SU-DHL-6 (cell line): Measurements from ENCODE around the gene CLEC14A.

Experiments used
- H2AFZ ChIP-seq: fragments of 200-600 bp; sonication (generic); 2 replicates; pipeline ENCODE4 v1.6.1; 2014; ENCODE audit warnings: low read depth, mild to moderate bottlenecking, moderate library complexity, mixed read lengths, antibody characterized with exemption, low read length; ENCODE audit not compliant: severe bottlenecking
- H3F3A ChIP-seq: fragments of 200-600 bp; shearing (Covaris generic); 2 replicates; pipeline ENCODE4 v1.6.0; 2016; ENCODE audit warnings: antibody characterized with exemption, mild to moderate bottlenecking; ENCODE audit not compliant: insufficient read depth
- H3K27ac ChIP-seq: fragments of 200-600 bp; sonication (generic); 2 replicates; pipeline ENCODE4 v1.5.1; 2016; ENCODE audit warnings: low read depth, mild to moderate bottlenecking, low read length, moderate library complexity, mixed read lengths
- H3K27me3 ChIP-seq: fragments of 200-600 bp; sonication (generic), shearing (Covaris generic); 2 replicates; pipeline ENCODE4 v1.6.0; 2014; ENCODE audit warnings: mild to moderate bottlenecking, low read length
- H3K36me3 ChIP-seq: fragments of 200-600 bp; sonication (generic); 2 replicates; pipeline ENCODE4 v1.6.1; 2014; ENCODE audit warnings: mild to moderate bottlenecking, low read length, mixed read lengths
- H3K4me2 ChIP-seq: fragments of 300-600, 200-600 bp; shearing (Covaris generic), sonication (generic); 2 replicates; pipeline ENCODE4 v1.6.0; 2014; ENCODE audit warnings: low read length, low read depth, mild to moderate bottlenecking; ENCODE audit not compliant: poor library complexity, severe bottlenecking
- H3K4me3 ChIP-seq: fragments of 200-600 bp; sonication (generic); 2 replicates; pipeline ENCODE4 v1.5.1; 2014; ENCODE audit warnings: antibody characterized with exemption, low read length, mild to moderate bottlenecking, mixed read lengths; ENCODE audit not compliant: insufficient read depth, poor library complexity, severe bottlenecking
- H3K79me2 ChIP-seq: fragments of 200-600 bp; sonication (generic); 2 replicates; pipeline ENCODE4 v1.6.1; 2014; ENCODE audit warnings: mild to moderate bottlenecking, low read length, moderate library complexity; ENCODE audit not compliant: insufficient read depth
- H3K9ac ChIP-seq: fragments of 200-600 bp; sonication (generic); 2 replicates; pipeline ENCODE4 v1.7.0; 2014; ENCODE audit warnings: mild to moderate bottlenecking, low read length
- H3K9me2 ChIP-seq: fragments of 200-600 bp; sonication (generic); replicated peaks from 2 replicates; pipeline ENCODE4 v1.6.1; 2014; ENCODE audit warnings: low read length; ENCODE audit not compliant: insufficient read depth
- H3K9me3 ChIP-seq: fragments of 200-600 bp; sonication (generic); 2 replicates; pipeline ENCODE4 v1.6.1; 2014; ENCODE audit warnings: low read length, mixed read lengths; ENCODE audit not compliant: insufficient read depth
- H4K20me1 ChIP-seq: fragments of 200-600 bp; sonication (generic); 2 replicates; pipeline ENCODE4 v1.6.1; 2014; ENCODE audit warnings: low read depth, mild to moderate bottlenecking, antibody characterized with exemption, low read length, moderate library complexity, mixed read lengths
- CTCF ChIP-seq: fragments of 200-600 bp; sonication (generic); IDR thresholded peaks from one replicate; pipeline ENCODE4 v1.5.1; 2017; ENCODE audit warnings: antibody characterized with exemption, mild to moderate bottlenecking, low read length, moderate library complexity; ENCODE audit not compliant: insufficient read depth, poor library complexity, severe bottlenecking
- EZH2phosphoT487 ChIP-seq: fragments of 200-600 bp; sonication (generic), shearing (Covaris generic); conservative IDR thresholded peaks from 2 replicates; pipeline ENCODE4 v1.6.1; 2018; ENCODE audit warnings: mild to moderate bottlenecking, antibody characterized with exemption, low read length, moderate library complexity, mixed read lengths

CLEC14A gene

GRCh38 chr14:38261620-38262019 is 5.7 kb upstream of the CLEC14A start:
- no peak for TF ChIP-seq EZH2phosphoT487
- no peak for TF ChIP-seq CTCF
- no peak overlapping the region for H3K27ac ChIP-seq
- no peaks in the 10 kb centered on the region for H3K27me3 ChIP-seq
- no peak overlapping the region for H3K4me3 ChIP-seq
- no peak overlapping the region for H3K4me2 ChIP-seq
- no peak overlapping the region for H3K9ac ChIP-seq
- no peaks in the 10 kb centered on the region for H3K9me2 ChIP-seq
- H2AFZ ChIP-seq: no peak overlapping the region
- no peaks in the 10 kb centered on the region for H4K20me1 ChIP-seq
- no peaks in the 10 kb centered on the region for H3K79me2 ChIP-seq
- H3K9me3 ChIP-seq: no peaks in the 10 kb centered on the region
- H3F3A ChIP-seq: no peaks in the 10 kb centered on the region
- no peaks in the 10 kb centered on the region for H3K36me3 ChIP-seq

- Histone ChIP-seq H3K4me3 (no peak overlapping the region), H3K79me2 (no peaks in the 10 kb centered on the region), H3K4me2 (no peak overlapping the region), H3K27ac (no peak overlapping the region), H4K20me1 (no peaks in the 10 kb centered on the region), H3F3A (no peaks in the 10 kb centered on the region), H3K9me2 (no peaks in the 10 kb centered on the region), H3K36me3 (no peaks in the 10 kb centered on the region), H3K27me3 (no peaks in the 10 kb centered on the region), H3K9ac (no peak overlapping the region), H2AFZ (no peak overlapping the region), H3K9me3 (no peaks in the 10 kb centered on the region)
- TF ChIP-seq EZH2phosphoT487 (no peak), CTCF (no peak)
These were observed 1.6 kb upstream of the CLEC14A start for GRCh38 chr14:38257507-38257906.

DNA sequence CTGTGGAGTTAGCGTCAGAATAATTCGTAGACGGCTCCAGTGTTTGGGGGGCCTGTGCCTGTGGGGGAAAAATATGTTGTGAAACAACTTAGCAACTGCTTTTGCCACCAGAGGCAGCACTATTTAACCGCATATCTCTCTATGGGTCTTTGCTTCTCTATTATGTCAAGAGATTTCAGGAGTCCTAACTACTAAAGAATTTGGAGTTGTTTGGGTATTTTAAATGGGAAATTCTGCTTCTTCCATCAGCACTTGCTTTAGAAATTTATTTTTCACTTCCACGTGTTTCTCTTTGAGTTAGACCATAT is 594 bp upstream of the CLEC14A start:
- no peak for TF ChIP-seq EZH2phosphoT487
- no peak for TF ChIP-seq CTCF
- H3K27ac ChIP-seq: no peak overlapping the region
- H3K79me2 ChIP-seq: no peaks in the 10 kb centered on the region

DNA sequence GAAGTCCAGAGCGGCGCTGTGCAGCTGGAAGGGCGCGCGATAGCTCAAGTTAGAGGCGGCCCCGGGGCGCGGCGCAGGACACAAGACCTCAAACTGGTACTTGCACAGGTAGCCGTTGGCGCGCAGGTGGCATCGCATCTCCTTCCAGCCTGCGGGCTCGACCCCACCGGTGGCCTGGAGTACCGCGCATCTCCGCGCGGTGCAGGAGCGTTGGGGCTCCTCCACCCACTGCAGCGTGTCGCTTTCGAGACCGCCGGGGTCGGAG is 553 bp downstream of the CLEC14A start:
- TF ChIP-seq CTCF (no peak), EZH2phosphoT487 (no peak)
- Histone ChIP-seq H2AFZ (no peak overlapping the region), H3F3A (no peaks in the 10 kb centered on the region), H3K4me3 (no peak overlapping the region), H3K27ac (no peak overlapping the region), H3K79me2 (no peaks in the 10 kb centered on the region), H3K27me3 (no peaks in the 10 kb centered on the region), H4K20me1 (no peaks in the 10 kb centered on the region), H3K9ac (no peak overlapping the region), H3K36me3 (no peaks in the 10 kb centered on the region), H3K9me3 (no peaks in the 10 kb centered on the region), H3K4me2 (no peak overlapping the region), H3K9me2 (no peaks in the 10 kb centered on the region)

More for the DNA sequence above, 594 bp upstream of the CLEC14A start:
- Histone ChIP-seq H3K9ac (no peak overlapping the region), H3K9me3 (no peaks in the 10 kb centered on the region), H3F3A (no peaks in the 10 kb centered on the region), H3K36me3 (no peaks in the 10 kb centered on the region), H4K20me1 (no peaks in the 10 kb centered on the region), H3K4me3 (no peak overlapping the region), H3K4me2 (no peak overlapping the region), H3K27me3 (no peaks in the 10 kb centered on the region), H2AFZ (no peak overlapping the region), H3K9me2 (no peaks in the 10 kb centered on the region)
